Measurements from ENCODE around the gene ATP5PO.
A peak's percentile ranks its signal among the peaks of the same experiment; 100 is the strongest.

ATP5PO gene

DNA sequence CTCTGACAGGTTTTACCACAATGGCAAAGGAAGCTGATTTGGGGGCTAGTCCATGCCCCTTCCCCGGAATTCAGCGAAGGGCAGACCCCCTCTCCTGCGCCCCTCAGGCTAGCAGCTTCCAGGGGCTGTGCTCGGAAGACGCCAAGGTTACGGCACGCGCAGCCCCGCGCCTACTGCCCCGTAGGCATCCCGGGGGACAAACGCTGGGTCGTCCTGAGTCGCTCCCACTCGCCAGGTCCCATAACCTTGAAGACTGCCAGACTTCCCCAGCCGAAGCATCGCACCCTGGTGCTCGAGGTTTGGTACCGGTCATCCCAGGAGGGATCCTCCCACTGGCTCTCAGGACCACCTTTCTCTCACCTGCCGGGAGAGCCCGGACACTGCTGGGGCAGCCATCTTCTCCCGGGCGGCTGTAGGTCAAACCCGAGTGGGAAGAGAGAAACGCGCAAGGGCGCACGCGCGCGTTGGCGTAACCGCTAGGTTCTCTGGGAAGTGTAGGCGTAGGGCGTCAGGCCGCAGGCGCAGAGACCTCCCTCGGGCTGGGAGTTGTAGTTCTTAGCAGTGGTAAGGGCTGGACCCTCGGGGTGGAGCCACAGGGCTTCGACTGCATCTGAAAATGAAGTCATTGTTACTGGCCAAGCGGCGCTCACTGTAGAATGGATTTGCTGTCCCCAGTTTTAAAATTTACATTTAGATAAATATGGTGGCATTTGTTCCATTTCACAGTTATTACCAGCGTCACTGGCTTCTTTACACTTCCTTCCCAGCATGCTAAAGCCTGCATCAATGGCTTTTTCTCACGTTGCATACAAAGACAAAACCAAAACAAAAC lies at the start of gene ATP5PO:
Gene ATP5PO, minus strand, starts transcription at position 437 of the 832 bp plus-strand sequence. Its CDS starts 41 bp downstream, at position 396.
- peak; percentile 93 for DNase-seq

- no peak for DNase-seq
Observed at GRCh38 chr21:33964706-33965325, 49.2 kb upstream of the ATP5PO start.

DNA sequence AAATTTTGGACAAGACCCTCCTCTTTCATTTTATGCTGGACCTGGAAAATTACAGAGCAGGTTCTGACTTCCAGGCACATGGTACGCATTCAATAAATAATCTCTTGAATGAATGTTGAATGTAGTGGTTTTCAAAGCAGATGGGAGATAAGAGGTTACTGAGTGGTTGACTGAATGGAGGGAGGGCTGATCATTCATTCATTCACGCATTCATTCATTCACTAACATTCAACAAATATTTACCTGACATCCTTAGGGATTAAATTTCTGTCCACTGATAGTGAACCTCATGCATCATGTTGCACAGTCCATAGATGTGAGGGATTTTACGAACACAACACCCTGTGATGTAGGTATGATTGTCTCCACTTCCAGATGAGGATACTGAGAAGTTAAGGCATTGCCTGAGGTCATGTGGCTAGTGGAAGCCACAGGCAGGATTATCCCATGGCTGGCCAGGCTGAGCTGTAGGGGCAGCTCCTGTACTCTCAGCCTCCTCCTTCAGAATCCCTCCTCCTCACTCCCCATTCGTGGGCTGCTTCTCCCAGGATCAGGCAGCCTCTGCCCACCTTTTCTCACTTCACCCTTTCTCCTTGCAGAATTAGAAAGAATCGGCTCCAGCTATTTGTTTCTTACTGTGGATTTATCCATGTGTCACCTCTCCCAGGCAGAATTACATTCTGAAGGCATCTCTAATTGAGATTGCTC lies 48.4 kb upstream of the ATP5PO start:
- no peak for DNase-seq

DNA sequence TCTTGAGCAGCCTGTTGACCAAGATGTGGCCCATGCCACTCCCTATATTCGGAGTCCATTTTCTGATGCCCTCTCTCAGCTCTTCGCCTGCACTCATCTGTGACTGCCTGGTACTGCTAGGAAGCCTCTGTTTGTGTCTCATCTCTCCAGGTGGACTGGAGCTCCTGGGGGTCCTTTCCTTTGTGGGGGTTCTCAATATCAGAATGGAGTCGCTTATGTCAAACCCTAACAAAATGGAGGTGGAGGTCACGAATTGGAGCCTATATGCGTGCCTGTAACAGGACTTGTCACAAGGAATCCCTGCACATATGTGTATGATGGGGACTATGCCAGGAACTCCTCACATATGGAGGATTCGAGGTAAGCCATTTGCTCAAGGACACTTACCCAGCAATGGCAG lies 46.7 kb upstream of the ATP5PO start:
- no peak for DNase-seq

- no peak for DNase-seq
Observed at GRCh38 chr21:33961061-33961460, 45.5 kb upstream of the ATP5PO start.

GRCh38 chr21:33959680-33960079 lies 44.1 kb upstream of the ATP5PO start:
- no peak for DNase-seq

- DNase-seq, result no peak
Observed at GRCh38 chr21:33954395-33954794, 38.8 kb upstream of the ATP5PO start.

- DNase-seq, result no peak
Observed at GRCh38 chr21:33951276-33952178, 35.9 kb upstream of the ATP5PO start.

- no peak for DNase-seq
Observed at GRCh38 chr21:33950431-33951079, 35.0 kb upstream of the ATP5PO start.

DNA sequence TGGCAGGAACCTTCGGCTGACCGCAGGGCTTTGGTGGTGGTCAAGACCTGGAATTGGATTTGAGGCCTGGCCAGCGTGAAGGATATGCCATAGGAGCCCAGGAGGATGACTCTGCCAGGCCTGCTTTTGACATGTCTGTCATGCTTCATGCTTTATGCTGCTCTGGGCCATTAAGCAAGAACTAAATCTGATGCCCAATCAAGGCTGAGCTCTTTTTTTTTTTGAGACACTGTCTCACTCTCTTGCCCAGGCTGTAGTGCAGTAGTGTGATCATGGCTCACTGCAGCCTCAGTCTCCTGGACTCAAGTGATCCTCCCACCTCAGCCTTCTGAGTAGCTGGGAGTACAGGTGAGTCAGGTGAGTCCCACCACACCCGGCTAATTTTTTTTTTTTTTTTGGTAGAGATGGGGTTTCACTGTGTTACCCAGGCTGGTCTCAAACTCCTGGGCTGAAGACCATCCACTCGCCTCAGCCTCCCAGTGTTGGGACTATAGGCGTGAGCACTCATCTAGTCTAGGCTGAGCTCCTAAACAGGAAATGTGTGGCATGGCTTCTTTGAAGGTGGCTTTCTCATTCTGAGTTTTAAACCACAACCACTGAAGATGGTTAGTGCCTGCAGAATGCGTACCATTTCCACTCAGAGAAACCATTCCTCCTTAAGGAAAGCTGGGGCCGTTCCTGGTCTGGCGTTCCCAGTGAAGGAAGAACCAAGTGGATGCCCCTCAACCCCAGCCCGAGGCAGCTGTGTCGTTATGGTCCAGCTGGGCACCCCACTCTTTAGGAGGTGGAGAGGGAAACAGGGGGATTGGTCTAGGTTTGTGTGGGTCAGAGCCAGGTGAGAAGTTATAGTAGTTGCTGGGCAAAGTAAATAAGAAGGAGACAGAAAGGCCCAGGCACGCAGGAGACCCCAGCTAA lies 34.2 kb upstream of the ATP5PO start:
- DNase-seq, result peak; percentile 26

DNA sequence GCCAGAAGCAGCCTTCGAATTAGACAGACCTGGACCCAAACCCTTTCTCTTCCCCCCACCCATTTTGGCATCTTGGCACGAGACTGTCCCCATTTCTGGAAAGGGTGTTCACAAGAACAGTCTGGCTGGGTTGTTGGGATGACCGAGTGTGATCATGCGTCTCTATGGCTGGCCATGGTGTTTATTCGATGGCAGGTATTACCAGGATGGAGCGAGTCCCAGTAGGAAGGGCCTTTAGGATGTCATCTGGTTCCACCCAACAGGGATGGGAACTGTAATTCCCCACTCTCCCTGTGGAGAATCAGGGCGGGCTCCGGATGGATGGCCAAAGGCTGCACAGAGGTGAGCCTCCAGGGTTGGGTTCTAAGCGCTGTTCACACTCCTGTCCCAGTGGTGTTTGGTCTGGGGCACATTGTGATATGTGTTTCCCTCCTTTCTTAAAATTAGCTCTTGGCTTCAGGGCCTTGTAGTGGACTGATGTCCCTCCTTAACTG lies 33.4 kb upstream of the ATP5PO start:
- no peak for DNase-seq

GRCh38 chr21:33948096-33948950 lies 32.7 kb upstream of the ATP5PO start:
- peak; percentile 64 for DNase-seq

DNA sequence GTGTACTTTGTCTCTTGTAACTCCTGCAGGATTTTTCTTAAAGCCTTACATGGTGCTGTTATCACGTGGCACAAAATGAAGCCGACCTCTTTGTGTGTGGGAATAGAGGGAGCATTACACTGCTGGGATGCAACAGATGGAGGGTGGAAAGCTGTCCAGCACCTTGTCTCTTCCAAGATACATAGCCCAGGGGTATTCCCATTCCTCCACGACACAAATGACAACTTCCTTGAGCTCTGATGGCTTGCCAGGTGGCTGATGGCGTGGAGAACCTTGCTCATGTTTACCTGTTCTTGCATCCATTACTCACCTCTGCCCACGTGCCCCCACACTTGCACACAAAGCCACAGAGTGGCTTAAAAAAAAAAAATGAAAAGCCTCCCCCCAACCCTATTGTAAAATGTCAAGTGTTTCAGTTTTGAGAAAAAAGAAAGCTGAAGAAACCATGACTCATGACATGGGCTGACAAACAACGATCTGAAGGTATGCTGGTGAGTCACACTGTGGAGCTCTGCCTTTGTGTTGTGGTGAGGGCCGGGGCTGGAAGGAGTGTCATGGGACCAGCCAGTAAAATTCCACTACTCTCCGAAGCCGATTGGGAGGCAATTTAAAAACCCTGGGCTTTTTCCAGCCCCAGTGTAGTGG lies 32.0 kb upstream of the ATP5PO start:
- DNase-seq, result peak; percentile 76

GRCh38 chr21:33945652-33946270 lies 30.2 kb upstream of the ATP5PO start:
- DNase-seq, result no peak

DNA sequence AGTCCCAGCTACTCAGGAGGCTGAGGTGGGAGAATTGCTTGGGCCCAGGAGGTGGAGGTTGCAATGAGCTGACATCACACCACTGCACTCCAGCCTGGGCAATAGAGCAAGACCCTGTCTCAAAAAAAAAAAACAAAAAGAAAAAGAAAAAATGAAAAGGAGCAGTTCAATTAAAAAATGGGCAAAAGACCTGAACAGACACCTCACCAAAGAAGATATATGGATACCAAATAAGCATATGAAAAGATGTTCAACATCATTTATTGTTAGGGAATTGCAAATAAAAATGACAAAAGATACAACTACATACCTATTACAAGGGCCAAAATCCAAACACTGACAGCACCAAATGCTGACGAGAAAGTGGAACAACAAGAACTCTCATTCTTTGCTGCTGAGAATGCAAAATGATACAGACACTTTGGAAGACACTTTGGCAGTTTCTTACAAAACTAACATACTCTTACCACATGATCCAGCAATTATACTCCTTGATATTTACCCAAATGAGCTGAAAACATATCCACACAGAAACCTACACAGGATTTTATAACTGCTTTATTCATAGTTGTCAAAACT lies 28.7 kb upstream of the ATP5PO start:
- DNase-seq, result no peak

DNA sequence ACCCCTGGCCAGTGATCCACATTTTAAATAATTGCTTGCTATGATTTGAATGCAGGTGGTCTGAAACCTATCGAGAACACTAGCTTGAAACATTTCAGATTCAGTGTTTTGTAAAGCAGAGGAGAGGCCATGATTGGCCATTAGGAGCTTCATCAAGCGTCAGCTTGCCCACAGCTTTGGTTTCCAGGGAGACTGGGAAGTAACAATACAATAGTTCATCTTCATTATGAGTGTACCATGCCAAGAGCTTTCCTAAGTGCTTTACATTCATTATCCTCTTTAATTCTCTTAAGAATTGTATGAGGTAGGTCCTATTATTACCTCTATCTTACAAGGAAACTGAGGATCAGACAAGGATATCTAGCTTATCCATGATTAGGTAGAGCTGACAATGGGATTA lies 27.7 kb upstream of the ATP5PO start:
- DNase-seq, result no peak

DNA sequence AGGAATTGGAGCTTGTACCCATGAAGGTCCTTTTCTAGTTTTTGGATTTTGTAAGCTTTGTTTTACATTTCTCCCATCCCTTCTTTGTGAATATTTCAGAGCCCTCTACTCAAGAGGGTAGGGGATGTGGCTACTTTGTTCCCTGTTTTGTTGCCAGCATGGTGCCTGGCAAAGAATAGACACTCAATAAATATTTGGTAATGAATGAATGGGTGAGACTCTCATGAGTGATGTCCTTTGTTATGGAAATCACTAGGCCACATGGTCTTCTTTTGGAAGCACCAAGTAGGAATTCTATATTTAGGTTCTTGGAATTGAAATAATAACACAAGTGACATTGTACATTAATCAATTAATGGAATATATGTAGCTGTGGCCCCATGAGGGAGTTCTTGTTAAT lies 26.8 kb upstream of the ATP5PO start:
- no peak for DNase-seq

- no peak for DNase-seq
Observed at GRCh38 chr21:33940881-33941245, 25.3 kb upstream of the ATP5PO start.

Data from activated CD4-positive, alpha-beta T cell treated with anti-CD3 and anti-CD28 coated beads for 1 hour (primary cell).